Measurements from ENCODE around the gene CRYGN. TPM values are rescaled to one million over a fixed set of nuclear protein-coding genes. Genes with fewer than 3 reads are reported as not detected.
A peak's percentile ranks its signal among the peaks of the same experiment; 100 is the strongest.

CRYGN gene
- total and polyA plus RNA-seq, 9 of the 15 experiments (the other 6 are each of a cell fraction or from before 2014, with no cell fraction given) = not detected

DNA sequence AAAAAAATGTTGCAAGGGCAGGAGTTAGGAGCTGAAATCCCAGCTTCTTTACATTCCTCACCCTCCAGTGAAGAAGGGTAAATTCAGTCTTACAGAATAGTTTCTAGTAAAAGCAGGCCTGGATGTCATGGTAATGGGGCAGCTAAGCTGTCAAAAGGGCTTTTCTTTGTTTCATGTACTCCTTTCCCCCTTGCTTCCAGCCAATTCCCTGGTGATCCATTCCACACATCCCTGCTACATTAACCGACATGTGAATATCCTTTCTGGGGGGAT, 43.7 kb upstream of the CRYGN start:
- BruUV-seq (replicated peaks) = TSS peak; percentile 11
- H3K36me3 ChIP-seq (ENCODE audit: control insufficient read depth, insufficient read depth, low read length) = peaks cover 95% of the 10 kb centered on the region

More for the DNA sequence above, 43.7 kb upstream of the CRYGN start:
- no peak for FAIRE-seq
- Histone ChIP-seq H3K4me3 (no peak overlapping the region), H3K79me2 (ENCODE audit: control insufficient read depth, insufficient read depth, low read length) (peaks cover 76% of the 10 kb centered on the region), H3K9me1 (ENCODE audit: control insufficient read depth, insufficient read depth, low read length) (no peaks in the 10 kb centered on the region), H2AFZ (ENCODE audit: low read depth, low read length) (no peak overlapping the region), H3K4me2 (ENCODE audit: insufficient read depth, low read length) (no peak overlapping the region), H3K9ac (ENCODE audit: insufficient read depth in 1 of 2, low read depth in 2 of 2, low read length in 2 of 2) (no peak overlapping the region), H4K20me1 (replicated peaks; ENCODE audit: control insufficient read depth, insufficient read depth, low read length) (peaks cover 7% of the 10 kb centered on the region), H3K9me3 (replicated peaks; ENCODE audit: control insufficient read depth, insufficient read depth, low read depth, low read length) (no peaks in the 10 kb centered on the region), H3K27me3 (ENCODE audit: control insufficient read depth in 2 of 2, insufficient read depth in 2 of 2, low read length in 2 of 2) (no peaks in the 10 kb centered on the region), H3K27ac (ENCODE audit: extremely low read depth, low read depth, low read length) (no peak overlapping the region), H3K4me1 (replicated peaks in 1 of 2; ENCODE audit: control insufficient read depth in 2 of 2, insufficient read depth in 2 of 2, low read length in 2 of 2) (no peaks in the 10 kb centered on the region; a peak in 1 of 5 replicates)
- no peak for DNase-seq (ENCODE audit: extremely low read depth in 1 of 4, low spot score in 3 of 4)
- CTCF ChIA-PET (ENCODE audit: low intra/inter-chr PET ratio) = no interaction called here
- in situ Hi-C loops (cut with MboI) = no loop called here
- POLR2A ChIA-PET = interaction anchor here (0.6 to 1.1 kb wide), 3 partner anchors 13 to 271 kb away, joined by 3 read pairs; no protein-coding TSS in a partner anchor
- WGBS (ENCODE audit: insufficient coverage, low coverage, missing lambda C conversion rate) = 95% methylated on average over 1 of the region's 1 CpG
- intact Hi-C loops (cut with micrococcal nuclease) = no loop called here
- TF ChIP-seq, protein P1, sequence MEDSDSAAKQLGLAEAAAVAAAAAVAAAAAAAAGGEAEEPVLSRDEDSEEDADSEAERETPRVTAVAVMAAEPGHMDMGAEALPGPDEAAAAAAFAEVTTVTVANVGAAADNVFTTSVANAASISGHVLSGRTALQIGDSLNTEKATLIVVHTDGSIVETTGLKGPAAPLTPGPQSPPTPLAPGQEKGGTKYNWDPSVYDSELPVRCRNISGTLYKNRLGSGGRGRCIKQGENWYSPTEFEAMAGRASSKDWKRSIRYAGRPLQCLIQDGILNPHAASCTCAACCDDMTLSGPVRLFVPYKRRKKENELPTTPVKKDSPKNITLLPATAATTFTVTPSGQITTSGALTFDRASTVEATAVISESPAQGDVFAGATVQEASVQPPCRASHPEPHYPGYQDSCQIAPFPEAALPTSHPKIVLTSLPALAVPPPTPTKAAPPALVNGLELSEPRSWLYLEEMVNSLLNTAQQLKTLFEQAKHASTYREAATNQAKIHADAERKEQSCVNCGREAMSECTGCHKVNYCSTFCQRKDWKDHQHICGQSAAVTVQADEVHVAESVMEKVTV (CRISPR knock-in tag; IDR thresholded peaks at IDR 0.05) = no peak
- no peak for TF ChIP-seq ZNF444 (CRISPR knock-in tag; IDR thresholded peaks at IDR 0.05)
- TF ChIP-seq, protein P2, sequence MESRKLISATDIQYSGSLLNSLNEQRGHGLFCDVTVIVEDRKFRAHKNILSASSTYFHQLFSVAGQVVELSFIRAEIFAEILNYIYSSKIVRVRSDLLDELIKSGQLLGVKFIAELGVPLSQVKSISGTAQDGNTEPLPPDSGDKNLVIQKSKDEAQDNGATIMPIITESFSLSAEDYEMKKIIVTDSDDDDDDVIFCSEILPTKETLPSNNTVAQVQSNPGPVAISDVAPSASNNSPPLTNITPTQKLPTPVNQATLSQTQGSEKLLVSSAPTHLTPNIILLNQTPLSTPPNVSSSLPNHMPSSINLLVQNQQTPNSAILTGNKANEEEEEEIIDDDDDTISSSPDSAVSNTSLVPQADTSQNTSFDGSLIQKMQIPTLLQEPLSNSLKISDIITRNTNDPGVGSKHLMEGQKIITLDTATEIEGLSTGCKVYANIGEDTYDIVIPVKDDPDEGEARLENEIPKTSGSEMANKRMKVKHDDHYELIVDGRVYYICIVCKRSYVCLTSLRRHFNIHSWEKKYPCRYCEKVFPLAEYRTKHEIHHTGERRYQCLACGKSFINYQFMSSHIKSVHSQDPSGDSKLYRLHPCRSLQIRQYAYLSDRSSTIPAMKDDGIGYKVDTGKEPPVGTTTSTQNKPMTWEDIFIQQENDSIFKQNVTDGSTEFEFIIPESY (CRISPR knock-in tag; IDR thresholded peaks at IDR 0.05) = no peak
- TF ChIP-seq, protein P3, sequence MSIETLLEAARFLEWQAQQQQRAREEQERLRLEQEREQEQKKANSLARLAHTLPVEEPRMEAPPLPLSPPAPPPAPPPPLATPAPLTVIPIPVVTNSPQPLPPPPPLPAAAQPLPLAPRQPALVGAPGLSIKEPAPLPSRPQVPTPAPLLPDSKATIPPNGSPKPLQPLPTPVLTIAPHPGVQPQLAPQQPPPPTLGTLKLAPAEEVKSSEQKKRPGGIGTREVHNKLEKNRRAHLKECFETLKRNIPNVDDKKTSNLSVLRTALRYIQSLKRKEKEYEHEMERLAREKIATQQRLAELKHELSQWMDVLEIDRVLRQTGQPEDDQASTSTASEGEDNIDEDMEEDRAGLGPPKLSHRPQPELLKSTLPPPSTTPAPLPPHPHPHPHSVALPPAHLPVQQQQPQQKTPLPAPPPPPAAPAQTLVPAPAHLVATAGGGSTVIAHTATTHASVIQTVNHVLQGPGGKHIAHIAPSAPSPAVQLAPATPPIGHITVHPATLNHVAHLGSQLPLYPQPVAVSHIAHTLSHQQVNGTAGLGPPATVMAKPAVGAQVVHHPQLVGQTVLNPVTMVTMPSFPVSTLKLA (conservative IDR thresholded peaks at IDR 0.05) = no peak
- no peak for TF ChIP-seq CREBBP (IDR thresholded peaks at IDR 0.05; ENCODE audit: low read depth, low read length)
- no peak for TF ChIP-seq ZNF224 (CRISPR knock-in tag; IDR thresholded peaks at IDR 0.05)
- TF ChIP-seq XRCC4 (IDR thresholded peaks at IDR 0.05; ENCODE audit: extremely low read depth, insufficient read depth, insufficient read length) = no peak
- no peak for TF ChIP-seq HLTF (IDR thresholded peaks at IDR 0.05)
- TF ChIP-seq ELF4 (CRISPR knock-in tag; IDR thresholded peaks at IDR 0.05) = no peak
- TF ChIP-seq, protein P4, sequence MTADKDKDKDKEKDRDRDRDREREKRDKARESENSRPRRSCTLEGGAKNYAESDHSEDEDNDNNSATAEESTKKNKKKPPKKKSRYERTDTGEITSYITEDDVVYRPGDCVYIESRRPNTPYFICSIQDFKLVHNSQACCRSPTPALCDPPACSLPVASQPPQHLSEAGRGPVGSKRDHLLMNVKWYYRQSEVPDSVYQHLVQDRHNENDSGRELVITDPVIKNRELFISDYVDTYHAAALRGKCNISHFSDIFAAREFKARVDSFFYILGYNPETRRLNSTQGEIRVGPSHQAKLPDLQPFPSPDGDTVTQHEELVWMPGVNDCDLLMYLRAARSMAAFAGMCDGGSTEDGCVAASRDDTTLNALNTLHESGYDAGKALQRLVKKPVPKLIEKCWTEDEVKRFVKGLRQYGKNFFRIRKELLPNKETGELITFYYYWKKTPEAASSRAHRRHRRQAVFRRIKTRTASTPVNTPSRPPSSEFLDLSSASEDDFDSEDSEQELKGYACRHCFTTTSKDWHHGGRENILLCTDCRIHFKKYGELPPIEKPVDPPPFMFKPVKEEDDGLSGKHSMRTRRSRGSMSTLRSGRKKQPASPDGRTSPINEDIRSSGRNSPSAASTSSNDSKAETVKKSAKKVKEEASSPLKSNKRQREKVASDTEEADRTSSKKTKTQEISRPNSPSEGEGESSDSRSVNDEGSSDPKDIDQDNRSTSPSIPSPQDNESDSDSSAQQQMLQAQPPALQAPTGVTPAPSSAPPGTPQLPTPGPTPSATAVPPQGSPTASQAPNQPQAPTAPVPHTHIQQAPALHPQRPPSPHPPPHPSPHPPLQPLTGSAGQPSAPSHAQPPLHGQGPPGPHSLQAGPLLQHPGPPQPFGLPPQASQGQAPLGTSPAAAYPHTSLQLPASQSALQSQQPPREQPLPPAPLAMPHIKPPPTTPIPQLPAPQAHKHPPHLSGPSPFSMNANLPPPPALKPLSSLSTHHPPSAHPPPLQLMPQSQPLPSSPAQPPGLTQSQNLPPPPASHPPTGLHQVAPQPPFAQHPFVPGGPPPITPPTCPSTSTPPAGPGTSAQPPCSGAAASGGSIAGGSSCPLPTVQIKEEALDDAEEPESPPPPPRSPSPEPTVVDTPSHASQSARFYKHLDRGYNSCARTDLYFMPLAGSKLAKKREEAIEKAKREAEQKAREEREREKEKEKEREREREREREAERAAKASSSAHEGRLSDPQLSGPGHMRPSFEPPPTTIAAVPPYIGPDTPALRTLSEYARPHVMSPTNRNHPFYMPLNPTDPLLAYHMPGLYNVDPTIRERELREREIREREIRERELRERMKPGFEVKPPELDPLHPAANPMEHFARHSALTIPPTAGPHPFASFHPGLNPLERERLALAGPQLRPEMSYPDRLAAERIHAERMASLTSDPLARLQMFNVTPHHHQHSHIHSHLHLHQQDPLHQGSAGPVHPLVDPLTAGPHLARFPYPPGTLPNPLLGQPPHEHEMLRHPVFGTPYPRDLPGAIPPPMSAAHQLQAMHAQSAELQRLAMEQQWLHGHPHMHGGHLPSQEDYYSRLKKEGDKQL (CRISPR knock-in tag; IDR thresholded peaks at IDR 0.05; ENCODE audit: borderline replicate concordance) = no peak
- ATAC-seq = no peak
